ENCODE measurements around the gene FNIP2. TPM values are rescaled to one million over a fixed set of nuclear protein-coding genes. Genes with fewer than 3 reads are reported as not detected.

FNIP2 gene
- total RNA-seq, 4 donors from 2014 or later, result 21.4 to 31.7 (median 28.1) TPM

DNA sequence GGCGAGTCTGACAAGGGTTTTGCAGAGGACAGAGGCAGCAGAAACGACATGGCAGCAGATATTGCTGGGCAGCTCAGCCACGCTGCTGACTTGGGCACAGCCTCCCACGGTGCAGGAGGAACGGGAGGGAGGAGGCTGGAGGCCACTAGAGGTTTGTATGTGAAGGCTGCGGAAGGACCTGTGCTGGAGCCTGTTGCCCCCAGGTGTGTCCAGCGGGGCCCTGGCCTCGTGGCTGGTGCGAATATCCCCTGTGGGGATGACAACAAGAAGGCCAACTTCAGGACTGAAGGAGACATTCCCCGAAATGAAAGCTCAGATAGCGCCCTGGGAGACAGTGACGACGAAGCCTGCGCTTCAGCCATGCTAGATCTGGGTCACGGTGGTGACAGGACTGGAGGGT, 100.2 kb downstream of the FNIP2 start:
- 97% methylated on average over 15 of the region's 15 CpGs for WGBS
- Histone ChIP-seq H3K4me3 (no peak overlapping the region), H3K36me3 (peaks cover 44% of the 10 kb centered on the region), H3K9me3 (no peaks in the 10 kb centered on the region), H3K27ac (no peak overlapping the region), H3K4me1 (no peaks in the 10 kb centered on the region), H3K27me3 (no peaks in the 10 kb centered on the region)
- DNase-seq (ENCODE audit: low spot score in 2 of 2), result no peak
- TF ChIP-seq EP300 (IDR thresholded peaks at IDR 0.05), result no peak
- TF ChIP-seq POLR2A (IDR thresholded peaks at IDR 0.05), result no peak
- TF ChIP-seq, protein P1, sequence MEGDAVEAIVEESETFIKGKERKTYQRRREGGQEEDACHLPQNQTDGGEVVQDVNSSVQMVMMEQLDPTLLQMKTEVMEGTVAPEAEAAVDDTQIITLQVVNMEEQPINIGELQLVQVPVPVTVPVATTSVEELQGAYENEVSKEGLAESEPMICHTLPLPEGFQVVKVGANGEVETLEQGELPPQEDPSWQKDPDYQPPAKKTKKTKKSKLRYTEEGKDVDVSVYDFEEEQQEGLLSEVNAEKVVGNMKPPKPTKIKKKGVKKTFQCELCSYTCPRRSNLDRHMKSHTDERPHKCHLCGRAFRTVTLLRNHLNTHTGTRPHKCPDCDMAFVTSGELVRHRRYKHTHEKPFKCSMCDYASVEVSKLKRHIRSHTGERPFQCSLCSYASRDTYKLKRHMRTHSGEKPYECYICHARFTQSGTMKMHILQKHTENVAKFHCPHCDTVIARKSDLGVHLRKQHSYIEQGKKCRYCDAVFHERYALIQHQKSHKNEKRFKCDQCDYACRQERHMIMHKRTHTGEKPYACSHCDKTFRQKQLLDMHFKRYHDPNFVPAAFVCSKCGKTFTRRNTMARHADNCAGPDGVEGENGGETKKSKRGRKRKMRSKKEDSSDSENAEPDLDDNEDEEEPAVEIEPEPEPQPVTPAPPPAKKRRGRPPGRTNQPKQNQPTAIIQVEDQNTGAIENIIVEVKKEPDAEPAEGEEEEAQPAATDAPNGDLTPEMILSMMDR (IDR thresholded peaks at IDR 0.05), result no peak
- TF ChIP-seq POLR2AphosphoS5 (IDR thresholded peaks at IDR 0.05), result no peak

DNA sequence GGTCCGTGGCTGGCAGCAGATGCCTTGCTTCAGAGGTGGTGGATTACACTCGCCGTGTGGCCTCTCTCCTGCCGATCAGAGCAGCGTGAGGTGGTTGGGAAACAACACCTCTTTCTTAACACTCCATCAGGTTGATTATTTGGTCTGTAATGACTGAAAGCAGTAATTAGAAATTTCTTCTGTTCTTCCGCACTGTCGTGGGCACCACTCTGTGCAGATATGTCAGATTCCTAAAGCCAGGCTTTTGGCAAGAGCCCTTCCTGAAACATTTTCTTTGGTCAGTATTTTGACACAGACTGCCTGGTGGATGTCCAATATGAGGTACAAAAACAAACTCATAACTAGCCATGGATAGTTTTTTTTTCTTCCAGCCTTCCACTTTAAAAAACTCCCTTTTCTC, 100.9 kb downstream of the FNIP2 start:
- Histone ChIP-seq H3K4me3 (no peak overlapping the region), H3K27ac (no peak overlapping the region), H3K9me3 (no peaks in the 10 kb centered on the region), H3K36me3 (peaks cover 41% of the 10 kb centered on the region), H3K27me3 (no peaks in the 10 kb centered on the region), H3K4me1 (no peaks in the 10 kb centered on the region)
- no peak for DNase-seq (ENCODE audit: low spot score in 2 of 2)
- TF ChIP-seq POLR2AphosphoS5 (IDR thresholded peaks at IDR 0.05), result no peak
- WGBS, result 95% methylated on average over 7 of the region's 7 CpGs

DNA sequence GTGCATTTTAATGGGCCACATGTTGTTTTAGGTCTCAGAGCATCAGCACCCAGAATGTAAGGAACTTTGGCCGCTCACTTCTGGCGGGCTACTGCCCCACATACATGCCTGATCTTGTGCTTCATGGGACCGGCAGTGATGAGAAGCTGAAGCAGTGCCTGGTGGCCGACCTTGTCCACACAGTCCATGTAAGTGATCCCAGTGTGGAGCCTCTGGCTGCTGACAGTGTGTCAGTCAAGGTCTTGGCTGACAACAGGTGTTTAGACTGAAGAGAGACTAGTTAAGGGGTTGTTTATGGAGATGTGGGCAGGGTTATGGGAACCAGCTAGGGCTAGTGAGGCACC, 101.4 kb downstream of the FNIP2 start:
- WGBS, result 82% methylated on average over 4 of the region's 4 CpGs
- no peak overlapping the region for H3K4me3 ChIP-seq
- no peak for TF ChIP-seq EP300 (IDR thresholded peaks at IDR 0.05)
- TF ChIP-seq, protein P1 (IDR thresholded peaks at IDR 0.05), result no peak
- TF ChIP-seq POLR2AphosphoS5 (IDR thresholded peaks at IDR 0.05), result no peak
- TF ChIP-seq POLR2A (IDR thresholded peaks at IDR 0.05), result no peak

DNA sequence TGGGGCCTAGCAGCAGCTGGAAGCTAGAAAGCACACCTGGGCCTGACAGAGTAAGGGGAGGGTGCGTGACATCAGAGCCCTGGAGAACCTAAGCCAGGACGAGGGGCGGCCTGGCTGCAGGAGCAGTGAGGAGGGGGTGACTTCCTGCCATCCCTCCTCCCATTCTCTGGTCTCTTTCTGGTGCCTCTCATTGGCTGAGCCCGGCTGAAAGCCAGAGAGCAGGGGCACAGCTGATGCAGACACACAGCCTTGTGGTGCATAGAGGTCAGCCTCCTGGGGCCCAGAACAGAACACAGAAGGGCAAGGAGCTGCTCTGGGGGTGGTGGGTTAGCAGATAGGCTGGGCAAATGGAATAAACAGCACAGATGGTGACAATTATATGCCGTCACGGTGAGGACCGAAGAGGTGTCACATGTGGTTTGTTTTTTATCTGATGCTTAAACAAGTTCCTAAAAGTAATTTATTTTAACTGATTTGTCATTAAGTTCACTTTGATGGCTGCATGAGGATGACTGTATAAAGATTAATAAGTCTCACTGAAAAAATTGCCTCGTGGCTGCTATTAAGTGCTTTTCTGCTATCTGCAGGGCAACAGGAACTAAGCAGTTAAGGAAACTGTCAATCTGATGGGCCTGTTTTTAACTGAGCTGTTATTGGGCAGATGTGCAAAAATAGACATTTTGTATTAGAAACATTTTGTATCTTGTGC, 102.0 kb downstream of the FNIP2 start:
- no peak for TF ChIP-seq EP300 (IDR thresholded peaks at IDR 0.05)
- TF ChIP-seq POLR2AphosphoS5 (IDR thresholded peaks at IDR 0.05), result no peak
- TF ChIP-seq POLR2A (IDR thresholded peaks at IDR 0.05), result no peak
- TF ChIP-seq, protein P1 (IDR thresholded peaks at IDR 0.05), result no peak
- Histone ChIP-seq H3K4me1 (no peaks in the 10 kb centered on the region), H3K27me3 (no peaks in the 10 kb centered on the region), H3K36me3 (peaks cover 41% of the 10 kb centered on the region), H3K9me3 (no peaks in the 10 kb centered on the region), H3K4me3 (no peak overlapping the region), H3K27ac (no peak overlapping the region)
- WGBS, result 81% methylated on average over 8 of the region's 8 CpGs
- no peak for DNase-seq (ENCODE audit: low spot score in 2 of 2)

More for the DNA sequence above, 101.4 kb downstream of the FNIP2 start:
- DNase-seq (ENCODE audit: low spot score in 2 of 2), result no peak
- Histone ChIP-seq H3K27ac (no peak overlapping the region), H3K27me3 (no peaks in the 10 kb centered on the region), H3K9me3 (no peaks in the 10 kb centered on the region), H3K4me1 (no peaks in the 10 kb centered on the region), H3K36me3 (peaks cover 41% of the 10 kb centered on the region)

DNA sequence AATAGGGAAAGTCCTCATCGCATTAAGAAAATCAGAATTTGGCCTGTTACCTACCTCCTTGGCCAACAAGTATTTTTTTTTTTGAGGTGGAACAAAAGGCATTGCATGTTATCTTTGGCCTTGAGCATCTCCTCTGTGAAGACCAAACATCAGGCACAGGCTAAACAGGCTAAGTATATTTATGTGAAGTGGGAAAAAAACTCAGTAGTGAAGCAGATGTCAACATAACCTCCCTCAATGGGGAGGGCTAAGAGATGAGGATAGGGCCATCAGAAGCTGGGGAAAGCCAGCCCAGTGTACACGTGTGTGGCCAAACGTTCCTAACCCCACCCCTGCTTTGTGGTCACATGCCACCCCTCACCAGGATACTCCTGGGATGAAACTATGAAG, 102.5 kb downstream of the FNIP2 start:
- WGBS, result 37% methylated on average over 3 of the region's 3 CpGs
- Histone ChIP-seq H3K9me3 (no peaks in the 10 kb centered on the region), H3K27me3 (no peaks in the 10 kb centered on the region), H3K27ac (no peak overlapping the region), H3K4me1 (no peaks in the 10 kb centered on the region), H3K36me3 (peaks cover 41% of the 10 kb centered on the region), H3K4me3 (no peak overlapping the region)
- no peak for DNase-seq (ENCODE audit: low spot score in 2 of 2)
- TF ChIP-seq, protein P1 (IDR thresholded peaks at IDR 0.05), result no peak
